ENCODE data around the gene VAX1. TPM values are rescaled to one million over a fixed set of nuclear protein-coding genes. Genes with fewer than 3 reads are reported as not detected.

Gene VAX1
- total and polyA plus RNA-seq, 8 donors = not detected

DNA sequence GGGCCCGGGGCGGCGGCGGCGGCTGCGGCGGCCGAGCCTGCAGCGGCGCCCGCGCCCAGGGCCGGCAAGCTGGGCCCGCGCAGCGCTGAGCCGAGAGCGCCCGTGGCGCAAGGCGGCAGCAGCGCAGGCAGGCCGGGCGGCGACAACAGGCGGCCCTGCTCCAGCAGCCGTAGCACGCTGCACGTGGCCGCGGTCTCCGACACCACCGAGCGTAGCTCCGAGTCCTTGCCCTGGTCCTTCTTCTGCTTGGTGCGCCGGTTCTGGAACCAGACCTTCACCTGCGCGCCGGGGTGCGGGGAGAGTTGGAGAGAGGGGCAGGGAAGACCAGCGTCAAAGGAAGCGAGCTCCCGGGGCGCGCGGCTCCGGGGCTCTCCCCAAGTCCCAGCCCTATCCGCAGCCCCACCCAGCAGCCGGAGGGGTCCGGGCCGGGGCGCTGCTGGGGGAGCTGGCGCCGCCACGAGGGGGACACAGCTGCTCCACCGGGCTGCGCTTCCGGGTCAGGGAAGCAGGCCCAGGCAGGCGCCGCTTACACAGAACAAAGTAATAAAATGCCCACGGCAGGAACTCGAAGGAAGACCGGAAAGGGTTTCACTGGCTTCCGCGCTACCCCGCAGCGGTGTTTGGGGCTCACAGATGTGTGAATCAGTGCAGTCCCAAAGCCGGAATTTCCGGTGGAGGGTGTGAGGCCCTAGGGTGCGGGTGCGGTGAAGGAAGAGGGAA is 3.6 kb downstream of the VAX1 start:
- Histone ChIP-seq H3K4me3 (peak overlapping the region in 2 of 4 donors; percentile 26 to 29), H3K27me3 (peaks cover 43 to 100% (median 96%) of the 10 kb centered on the region in 3 donors), H3K27ac (no peak overlapping the region), H3K36me3 (no peaks in the 10 kb centered on the region), H3K4me1 (peaks cover 27 to 69% (median 49%) of the 10 kb centered on the region in 4 donors), H3K9me3 (no peaks in the 10 kb centered on the region)
- TF ChIP-seq POLR2AphosphoS5 (IDR thresholded peaks at IDR 0.05) (no peak), EP300 (IDR thresholded peaks at IDR 0.05) (no peak), POLR2A (IDR thresholded peaks at IDR 0.05) (no peak)
- TF ChIP-seq, protein P1, sequence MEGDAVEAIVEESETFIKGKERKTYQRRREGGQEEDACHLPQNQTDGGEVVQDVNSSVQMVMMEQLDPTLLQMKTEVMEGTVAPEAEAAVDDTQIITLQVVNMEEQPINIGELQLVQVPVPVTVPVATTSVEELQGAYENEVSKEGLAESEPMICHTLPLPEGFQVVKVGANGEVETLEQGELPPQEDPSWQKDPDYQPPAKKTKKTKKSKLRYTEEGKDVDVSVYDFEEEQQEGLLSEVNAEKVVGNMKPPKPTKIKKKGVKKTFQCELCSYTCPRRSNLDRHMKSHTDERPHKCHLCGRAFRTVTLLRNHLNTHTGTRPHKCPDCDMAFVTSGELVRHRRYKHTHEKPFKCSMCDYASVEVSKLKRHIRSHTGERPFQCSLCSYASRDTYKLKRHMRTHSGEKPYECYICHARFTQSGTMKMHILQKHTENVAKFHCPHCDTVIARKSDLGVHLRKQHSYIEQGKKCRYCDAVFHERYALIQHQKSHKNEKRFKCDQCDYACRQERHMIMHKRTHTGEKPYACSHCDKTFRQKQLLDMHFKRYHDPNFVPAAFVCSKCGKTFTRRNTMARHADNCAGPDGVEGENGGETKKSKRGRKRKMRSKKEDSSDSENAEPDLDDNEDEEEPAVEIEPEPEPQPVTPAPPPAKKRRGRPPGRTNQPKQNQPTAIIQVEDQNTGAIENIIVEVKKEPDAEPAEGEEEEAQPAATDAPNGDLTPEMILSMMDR (IDR thresholded peaks at IDR 0.05) = no peak
- intact Hi-C loops (cut with DNase I; ENCODE audit: low total_unique reads) = no loop called here
- peak in 1 of 2 donors; percentile 59 for DNase-seq
- WGBS, 5 donors = 8 to 24% (median 13%) methylated on average over 31 to 72 of the region's 72 CpGs

- H3K36me3 ChIP-seq = no peaks in the 10 kb centered on the region
- WGBS, 5 donors = 1 to 9% (median 4%) methylated on average over 5 to 28 of the region's 28 CpGs
- TF ChIP-seq POLR2AphosphoS5 (IDR thresholded peaks at IDR 0.05) (no peak), EP300 (IDR thresholded peaks at IDR 0.05) (no peak), POLR2A (IDR thresholded peaks at IDR 0.05) (no peak)
- TF ChIP-seq, protein P1 (IDR thresholded peaks at IDR 0.05) = no peak
- no peak overlapping the region for H3K27ac ChIP-seq
- intact Hi-C loops (cut with DNase I; ENCODE audit: low total_unique reads) = no loop called here
- H3K27me3 ChIP-seq = peaks cover 42 to 99% (median 91%) of the 10 kb centered on the region in 3 donors
- H3K4me1 ChIP-seq = peaks cover 27 to 64% (median 47%) of the 10 kb centered on the region in 4 donors
- H3K9me3 ChIP-seq = no peaks in the 10 kb centered on the region
- DNase-seq = no peak
- peak overlapping the region in 2 of 4 donors; percentile 4 to 26 for H3K4me3 ChIP-seq
Measured at GRCh38 chr10:117134056-117134305, 4.1 kb downstream of the VAX1 start.

DNA sequence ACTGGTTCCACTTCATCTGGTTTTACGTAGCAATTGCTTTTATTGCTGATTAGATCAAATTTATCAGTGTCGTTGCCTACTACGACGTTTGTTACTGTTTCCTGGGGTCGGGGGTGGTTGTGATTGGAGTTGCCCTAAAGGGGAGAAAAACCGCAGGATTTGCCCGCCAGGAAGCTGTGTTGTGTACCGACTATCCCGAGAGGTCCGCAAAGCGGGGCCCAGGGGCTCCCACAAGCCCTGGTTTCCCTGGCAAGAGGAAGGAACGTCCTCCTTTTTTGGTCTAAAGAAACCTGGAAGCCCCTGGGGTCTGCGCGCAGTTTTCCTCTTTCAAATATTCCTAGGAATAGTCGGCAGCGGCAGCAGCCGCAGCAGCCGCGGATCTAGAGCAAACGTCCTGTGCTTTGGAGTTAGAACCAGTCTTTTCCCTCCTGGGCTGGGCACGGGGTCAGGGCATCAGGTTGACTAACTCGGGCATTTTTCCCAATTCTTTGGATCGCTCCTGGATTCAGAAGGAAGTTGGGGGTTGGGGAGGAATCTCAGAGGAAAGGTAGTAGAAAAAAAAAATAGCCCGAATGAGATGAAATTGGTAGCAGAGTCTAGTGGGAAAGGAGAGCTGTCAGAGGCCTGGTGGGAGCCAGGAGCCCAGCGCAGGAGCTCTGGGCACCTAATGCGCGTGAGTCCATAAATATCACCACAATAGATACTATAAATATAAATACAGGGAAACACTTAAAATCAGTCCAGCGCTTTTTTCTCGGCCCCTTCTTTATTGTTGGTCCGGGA is 4.6 kb downstream of the VAX1 start:
- peaks cover 27 to 59% (median 46%) of the 10 kb centered on the region in 4 donors for H3K4me1 ChIP-seq
- DNase-seq = no peak
- no peaks in the 10 kb centered on the region for H3K36me3 ChIP-seq
- no peaks in the 10 kb centered on the region for H3K9me3 ChIP-seq
- TF ChIP-seq, protein P1 (IDR thresholded peaks at IDR 0.05) = no peak
- TF ChIP-seq POLR2A (IDR thresholded peaks at IDR 0.05) = no peak
- TF ChIP-seq EP300 (IDR thresholded peaks at IDR 0.05) = no peak
- TF ChIP-seq POLR2AphosphoS5 (IDR thresholded peaks at IDR 0.05) = no peak
- 8 to 12% (median 9%) methylated on average over 29 to 30 of the region's 30 CpGs for WGBS, 5 donors
- H3K27ac ChIP-seq = no peak overlapping the region
- H3K4me3 ChIP-seq = peak overlapping the region in 2 of 4 donors; percentile 4 to 26
- peaks cover 42 to 99% (median 89%) of the 10 kb centered on the region in 3 donors for H3K27me3 ChIP-seq
- intact Hi-C loops (cut with DNase I; ENCODE audit: low total_unique reads) = no loop called here

GRCh38 chr10:117132751-117133231 is 5.3 kb downstream of the VAX1 start:
- Histone ChIP-seq H3K4me3 (no peak overlapping the region), H3K4me1 (peaks cover 22 to 53% (median 40%) of the 10 kb centered on the region in 4 donors), H3K27me3 (peaks cover 42 to 99% (median 82%) of the 10 kb centered on the region in 3 donors), H3K36me3 (no peaks in the 10 kb centered on the region), H3K9me3 (no peaks in the 10 kb centered on the region), H3K27ac (no peak overlapping the region)
- DNase-seq = no peak
- TF ChIP-seq POLR2AphosphoS5 (IDR thresholded peaks at IDR 0.05) (no peak), EP300 (IDR thresholded peaks at IDR 0.05) (no peak), POLR2A (IDR thresholded peaks at IDR 0.05) (no peak)
- TF ChIP-seq, protein P1 (IDR thresholded peaks at IDR 0.05) = no peak
- intact Hi-C loops (cut with DNase I; ENCODE audit: low total_unique reads) = no loop called here
- 5 to 9% (median 6%) methylated on average over 27 of the region's 27 CpGs for WGBS, 5 donors
